GM06990 (cell line): ENCODE results near the gene HSD17B4.
"Not testable (repeated sequence)": the region's sequence is repeated elsewhere in the genome, so short reads cannot be mapped to it uniquely, and the experiment has no call there.

Source experiments
- DNase-seq: peaks from one replicate; pipeline ENCODE4 v3.0.0-alpha.2; 2011; ENCODE audit not compliant: insufficient read length; ENCODE audit errors: extremely low read depth
- H3K27me3 ChIP-seq: replicated peaks from 2 replicates; pipeline ENCODE4 v1.6.0; 2011; ENCODE audit warnings: low read length; ENCODE audit not compliant: control insufficient read depth, insufficient read depth
- H3K36me3 ChIP-seq: 2 replicates; pipeline ENCODE4 v1.5.1; 2011; ENCODE audit warnings: low read length; ENCODE audit not compliant: control insufficient read depth, insufficient read depth
- H3K4me3 ChIP-seq: replicated peaks from 2 replicates; pipeline ENCODE4 v1.5.1; 2011; ENCODE audit warnings: low read depth, mild to moderate bottlenecking, control low read depth, low read length
- CTCF ChIP-seq: IDR thresholded peaks from 2 replicates; pipeline ENCODE4 v1.5.1; 2011; ENCODE audit warnings: low read length, control low read depth, mild to moderate bottlenecking, inconsistent platforms; ENCODE audit not compliant: insufficient read depth, poor library complexity, severe bottlenecking

HSD17B4 gene

GRCh38 chr5:119435436-119436132 lies 16.7 kb upstream of the HSD17B4 start:
- peak; percentile 36 for DNase-seq
- no peaks in the 10 kb centered on the region for H3K36me3 ChIP-seq
- H3K27me3 ChIP-seq: no peaks in the 10 kb centered on the region
- H3K4me3 ChIP-seq: no peak overlapping the region
- peak; percentile 82 for TF ChIP-seq CTCF

- not testable (repeated sequence) for H3K4me3 ChIP-seq, H3K27me3 ChIP-seq, H3K36me3 ChIP-seq, DNase-seq
Measured at GRCh38 chr5:119437785-119438586, 14.3 kb upstream of the HSD17B4 start.

GRCh38 chr5:119438587-119438917 lies 13.7 kb upstream of the HSD17B4 start:
- not testable (repeated sequence) for H3K27me3 ChIP-seq, H3K36me3 ChIP-seq, DNase-seq
- peak overlapping the region; percentile 57; the same call in 1 of the 2 replicates for H3K4me3 ChIP-seq

GRCh38 chr5:119439140-119439631 lies 13.1 kb upstream of the HSD17B4 start:
- peak overlapping the region; percentile 57 for H3K4me3 ChIP-seq
- no peaks in the 10 kb centered on the region for H3K27me3 ChIP-seq
- H3K36me3 ChIP-seq: no peaks in the 10 kb centered on the region
- no peak for DNase-seq
- no peak for TF ChIP-seq CTCF

GRCh38 chr5:119439632-119440031 lies 12.7 kb upstream of the HSD17B4 start:
- DNase-seq, H3K36me3 ChIP-seq, H3K27me3 ChIP-seq, H3K4me3 ChIP-seq: not testable (repeated sequence)

- not testable (repeated sequence) for H3K4me3 ChIP-seq, H3K27me3 ChIP-seq, DNase-seq, H3K36me3 ChIP-seq
Measured at GRCh38 chr5:119444643-119445042, 7.7 kb upstream of the HSD17B4 start.

- no peak for TF ChIP-seq CTCF
- no peak for DNase-seq
- Histone ChIP-seq H3K27me3 (no peaks in the 10 kb centered on the region), H3K36me3 (no peaks in the 10 kb centered on the region), H3K4me3 (no peak overlapping the region)
Measured at GRCh38 chr5:119445544-119445943, 6.8 kb upstream of the HSD17B4 start.
